ENCODE data around the gene SUSD5.
"Not testable (repeated sequence)": the region's sequence is repeated elsewhere in the genome, so short reads cannot be mapped to it uniquely, and the experiment has no call there.

Gene SUSD5

GRCh38 chr3:33115024-33115768 is 103.4 kb downstream of the SUSD5 start:
- no peak for DNase-seq (ENCODE audit: low read depth)

- DNase-seq (ENCODE audit: low read depth) = no peak
Measured at GRCh38 chr3:33114622-33115023, 104.0 kb downstream of the SUSD5 start.

GRCh38 chr3:33113772-33114621 is 104.6 kb downstream of the SUSD5 start, which contains the start of gene CRTAP:
TSS of gene CRTAP (plus strand) at chr3:33114014. CDS start at chr3:33114078, 64 bp downstream.
- peak; percentile 79 for DNase-seq (ENCODE audit: low read depth)

GRCh38 chr3:33111581-33111980 is 107.0 kb downstream of the SUSD5 start:
- DNase-seq (ENCODE audit: low read depth) = no peak

- DNase-seq (ENCODE audit: low read depth) = not testable (repeated sequence)
Measured at GRCh38 chr3:33106854-33107253, 111.8 kb downstream of the SUSD5 start.

GRCh38 chr3:33105341-33105948 is 113.2 kb downstream of the SUSD5 start:
- DNase-seq (ENCODE audit: low read depth) = no peak

- DNase-seq (ENCODE audit: low read depth) = no peak
Measured at GRCh38 chr3:33104803-33105202, 113.8 kb downstream of the SUSD5 start.

- DNase-seq (ENCODE audit: low read depth) = no peak
Measured at GRCh38 chr3:33103480-33103879, 115.1 kb downstream of the SUSD5 start.

- DNase-seq (ENCODE audit: low read depth) = no peak
Measured at GRCh38 chr3:33103034-33103433, 115.6 kb downstream of the SUSD5 start.

GRCh38 chr3:33100229-33100628 is 118.4 kb downstream of the SUSD5 start:
- no peak for DNase-seq (ENCODE audit: low read depth)

Data from T-helper 22 cell (primary cell).